Stomach smooth muscle (tissue), 2 donors: ENCODE results near the gene CNNM2.
A peak's percentile ranks its signal among the peaks of the same experiment; 100 is the strongest.
"Not testable (repeated sequence)": the region's sequence is repeated elsewhere in the genome, so short reads cannot be mapped to it uniquely, and the experiment has no call there.

Source experiments
- H3K27ac ChIP-seq: one replicate; pipeline ENCODE4 v1.7.0; 2013; ENCODE audit warnings: mild to moderate bottlenecking, low read length, inconsistent platforms
- H3K27me3 ChIP-seq, 2 donors: one replicate each; pipeline ENCODE4 v1.7.0; 2013; ENCODE audit warnings: low read length in 2 of 2; ENCODE audit not compliant: insufficient read depth in 2 of 2, control insufficient read depth in 1 of 2
- H3K36me3 ChIP-seq, 2 donors: one replicate each; pipeline ENCODE4 v1.7.0; 2013; ENCODE audit warnings: low read length in 2 of 2; ENCODE audit not compliant: control insufficient read depth in 2 of 2, insufficient read depth in 2 of 2
- H3K4me1 ChIP-seq: one replicate; pipeline ENCODE4 v1.7.0; 2013; ENCODE audit warnings: low read length; ENCODE audit not compliant: control insufficient read depth, insufficient read depth
- H3K4me3 ChIP-seq, 2 donors: one replicate each; pipeline ENCODE4 v1.7.0; 2013; ENCODE audit warnings: low read length in 2 of 2
- H3K9ac ChIP-seq, 2 donors: one replicate each; pipeline ENCODE4 v1.7.0; 2013; ENCODE audit warnings: low read length in 2 of 2, mild to moderate bottlenecking in 1 of 2
- H3K9me3 ChIP-seq, 2 donors: one replicate each; pipeline ENCODE4 v1.7.0; 2013; ENCODE audit warnings: low read length in 2 of 2; ENCODE audit not compliant: control insufficient read depth in 2 of 2
- donor health status: healthy.
- donor health status: Pancreatic carcinoma.

The CNNM2 gene

DNA sequence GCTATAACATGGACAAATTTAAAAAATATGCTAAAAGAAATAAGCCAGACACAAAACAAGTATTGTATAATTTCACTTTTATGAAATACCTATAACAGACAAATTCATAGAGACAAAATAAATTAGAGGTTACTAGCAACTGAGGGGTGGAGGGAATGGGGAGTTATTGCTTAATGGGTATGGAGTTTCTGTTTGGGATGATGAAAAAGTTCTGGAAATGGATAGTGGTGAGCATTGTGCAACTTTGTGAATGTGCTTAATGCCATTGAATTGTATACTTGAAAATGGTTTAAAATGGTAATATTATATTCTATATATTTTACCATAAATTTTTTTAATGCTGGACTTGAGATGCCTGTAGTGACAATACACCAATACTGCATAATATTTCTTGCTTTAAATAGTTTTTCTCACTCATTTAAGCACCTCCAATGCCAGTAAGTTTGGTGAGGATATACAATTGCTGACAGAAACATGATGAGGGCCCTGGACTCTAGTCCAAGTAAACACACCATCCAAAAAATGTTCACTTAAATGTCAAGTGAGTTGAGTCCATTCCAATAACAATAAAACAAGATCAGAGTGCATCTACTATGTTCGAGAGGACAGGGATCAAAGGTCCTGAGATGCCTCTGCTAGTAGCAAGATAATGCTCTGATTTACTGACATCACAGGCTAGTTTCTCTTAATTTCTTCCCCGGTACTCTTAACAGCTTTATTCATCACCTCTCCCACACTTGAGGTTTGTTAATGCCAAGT lies 203.1 kb downstream of the CNNM2 start:
- H3K27ac ChIP-seq, result no peak overlapping the region
- no peaks in the 10 kb centered on the region for H3K27me3 ChIP-seq
- peaks cover 7% of the 10 kb centered on the region for H3K4me1 ChIP-seq
- peak overlapping the region in 1 of 2 donors; percentile 22 for H3K4me3 ChIP-seq
- H3K36me3 ChIP-seq, result no peaks in the 10 kb centered on the region
- H3K9me3 ChIP-seq, result no peaks in the 10 kb centered on the region
- H3K9ac ChIP-seq, result no peak overlapping the region

GRCh38 chr10:103123282-103124024 lies 205.4 kb downstream of the CNNM2 start:
- Histone ChIP-seq H3K9ac (no peak overlapping the region), H3K4me3 (no peak overlapping the region), H3K27ac (no peak overlapping the region), H3K27me3 (no peaks in the 10 kb centered on the region), H3K36me3 (no peaks in the 10 kb centered on the region), H3K4me1 (peaks cover 7% of the 10 kb centered on the region), H3K9me3 (no peaks in the 10 kb centered on the region)

DNA sequence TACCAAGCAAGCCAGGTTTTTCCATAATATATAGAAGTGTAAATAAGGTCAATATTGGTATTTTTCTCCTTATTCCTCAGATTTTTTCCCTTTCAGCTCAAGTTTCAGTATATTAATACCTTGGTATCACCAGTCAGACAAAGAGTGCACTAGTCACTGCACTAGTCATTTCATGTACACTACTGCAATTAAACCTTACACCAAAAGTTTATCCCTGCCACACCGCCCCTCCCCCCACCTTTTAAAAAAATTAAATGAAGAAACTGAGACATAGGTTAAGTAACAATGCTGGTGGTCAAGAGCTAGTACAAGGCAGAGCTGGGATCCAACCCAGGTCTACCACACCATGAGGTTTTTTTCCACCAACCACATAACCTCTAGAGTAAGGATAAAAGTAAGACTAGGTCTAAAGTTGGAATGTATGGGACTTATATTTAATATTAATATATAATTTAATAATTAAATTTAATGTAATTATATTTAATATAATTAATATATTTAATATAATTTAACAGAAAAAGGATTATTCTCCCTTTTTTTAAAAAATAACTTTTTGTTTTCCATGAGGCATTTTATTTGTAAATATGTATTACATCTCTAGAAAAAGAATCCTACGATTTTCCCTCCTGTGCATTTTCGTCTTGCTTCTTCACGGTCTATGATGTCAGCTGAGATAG lies 206.5 kb downstream of the CNNM2 start:
- H3K4me1 ChIP-seq, result peaks cover 7% of the 10 kb centered on the region
- H3K4me3 ChIP-seq, result no peak overlapping the region
- no peaks in the 10 kb centered on the region for H3K27me3 ChIP-seq
- no peak overlapping the region for H3K27ac ChIP-seq
- H3K9ac ChIP-seq, result no peak overlapping the region
- no peaks in the 10 kb centered on the region for H3K36me3 ChIP-seq
- H3K9me3 ChIP-seq, result no peaks in the 10 kb centered on the region

DNA sequence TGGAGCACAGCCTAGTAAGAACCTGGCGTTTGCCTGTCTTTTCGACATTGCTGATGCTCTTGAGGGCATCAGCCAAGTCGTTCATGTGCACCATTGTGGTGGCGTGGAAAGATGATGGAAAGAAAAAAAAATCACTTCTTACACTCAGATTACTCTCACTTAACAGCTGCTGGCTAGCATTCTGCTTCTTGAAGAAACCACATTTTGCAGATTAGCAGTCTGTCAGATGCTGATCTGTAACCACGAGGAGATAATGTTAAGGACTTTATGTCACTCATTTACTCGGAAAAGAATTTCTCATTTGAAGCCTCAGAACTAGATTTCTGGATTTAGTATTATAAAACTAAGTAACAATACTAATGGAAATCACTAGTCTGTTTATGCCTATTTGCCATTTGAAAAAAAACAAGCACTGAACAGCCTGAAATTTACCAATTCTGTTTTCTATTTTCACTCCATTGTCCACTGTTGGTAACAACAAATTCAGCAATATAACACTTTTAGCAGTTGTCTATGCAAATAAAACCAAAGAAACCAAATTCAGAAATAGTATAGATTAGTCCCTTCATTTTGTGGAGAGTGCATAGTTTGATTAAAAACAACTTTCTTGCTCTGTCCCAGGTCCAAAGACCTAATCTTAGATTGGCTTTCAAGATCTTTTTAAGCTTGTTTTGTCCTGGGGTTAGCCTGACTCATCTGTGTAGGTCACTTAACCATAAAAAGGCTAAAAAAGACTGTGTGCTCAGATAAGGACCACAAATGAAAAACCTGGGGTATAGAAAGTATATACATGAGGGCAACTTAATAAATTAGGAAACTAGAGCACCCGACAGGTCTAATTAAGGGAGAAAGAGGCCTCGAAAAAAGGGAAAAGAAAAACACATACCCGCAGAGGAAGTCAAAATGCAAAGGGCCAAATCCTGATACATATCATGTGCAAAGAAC lies 207.5 kb downstream of the CNNM2 start:
- Histone ChIP-seq H3K4me3 (no peak overlapping the region), H3K27ac (no peak overlapping the region), H3K9me3 (no peaks in the 10 kb centered on the region), H3K36me3 (no peaks in the 10 kb centered on the region), H3K4me1 (peaks cover 7% of the 10 kb centered on the region), H3K27me3 (no peaks in the 10 kb centered on the region), H3K9ac (no peak overlapping the region)

- H3K4me3 ChIP-seq, result no peak overlapping the region
- H3K27me3 ChIP-seq, result no peaks in the 10 kb centered on the region
- no peak overlapping the region for H3K9ac ChIP-seq
- H3K4me1 ChIP-seq, result no peaks in the 10 kb centered on the region
- no peak overlapping the region for H3K27ac ChIP-seq
- no peaks in the 10 kb centered on the region for H3K9me3 ChIP-seq
- no peaks in the 10 kb centered on the region for H3K36me3 ChIP-seq
Measured at GRCh38 chr10:103127241-103127640, 209.1 kb downstream of the CNNM2 start.

DNA sequence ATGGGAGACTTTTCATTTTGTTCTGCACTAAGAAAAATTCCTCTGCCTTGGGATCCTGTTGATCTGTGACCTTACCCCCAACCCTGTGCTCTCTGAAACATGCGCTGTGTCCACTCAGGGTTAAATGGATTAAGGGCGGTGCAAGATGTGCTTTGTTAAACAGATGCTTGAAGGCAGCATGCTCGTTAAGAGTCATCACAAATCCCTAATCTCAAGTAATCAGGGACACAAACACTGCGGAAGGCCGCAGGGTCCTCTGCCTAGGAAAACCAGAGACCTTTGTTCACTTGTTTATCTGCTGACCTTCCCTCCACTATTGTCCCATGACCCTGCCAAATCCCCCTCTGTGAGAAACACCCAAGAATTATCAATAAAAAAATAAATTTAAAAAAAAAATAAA lies 212.1 kb downstream of the CNNM2 start:
- H3K27me3 ChIP-seq, H3K36me3 ChIP-seq, H3K9me3 ChIP-seq, H3K27ac ChIP-seq, H3K4me3 ChIP-seq, H3K9ac ChIP-seq, H3K4me1 ChIP-seq: not testable (repeated sequence)

DNA sequence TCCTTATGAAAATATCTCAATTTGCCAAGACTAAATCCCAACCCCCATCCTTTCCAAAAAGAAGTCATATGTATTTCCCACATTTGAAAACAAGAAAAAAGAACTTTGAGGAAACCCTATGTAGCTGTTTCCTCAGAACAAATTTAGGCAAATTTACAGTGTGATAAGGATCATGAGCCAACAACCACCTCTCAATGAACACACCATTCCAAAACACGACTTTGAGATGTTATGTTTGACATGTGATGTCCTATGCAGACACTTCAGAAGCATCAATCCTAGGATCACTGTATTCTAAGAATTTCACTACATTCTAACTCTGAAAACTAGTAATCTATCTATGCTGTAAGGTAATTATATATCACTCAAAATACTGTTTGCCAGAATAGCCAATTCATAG lies 212.8 kb downstream of the CNNM2 start:
- H3K36me3 ChIP-seq, result peaks cover 0 to 2% of the 10 kb centered on the region in 2 donors
- no peaks in the 10 kb centered on the region for H3K9me3 ChIP-seq
- H3K27me3 ChIP-seq, result no peaks in the 10 kb centered on the region
- no peaks in the 10 kb centered on the region for H3K4me1 ChIP-seq
- H3K27ac ChIP-seq, result no peak overlapping the region
- no peak overlapping the region for H3K9ac ChIP-seq
- no peak overlapping the region for H3K4me3 ChIP-seq

DNA sequence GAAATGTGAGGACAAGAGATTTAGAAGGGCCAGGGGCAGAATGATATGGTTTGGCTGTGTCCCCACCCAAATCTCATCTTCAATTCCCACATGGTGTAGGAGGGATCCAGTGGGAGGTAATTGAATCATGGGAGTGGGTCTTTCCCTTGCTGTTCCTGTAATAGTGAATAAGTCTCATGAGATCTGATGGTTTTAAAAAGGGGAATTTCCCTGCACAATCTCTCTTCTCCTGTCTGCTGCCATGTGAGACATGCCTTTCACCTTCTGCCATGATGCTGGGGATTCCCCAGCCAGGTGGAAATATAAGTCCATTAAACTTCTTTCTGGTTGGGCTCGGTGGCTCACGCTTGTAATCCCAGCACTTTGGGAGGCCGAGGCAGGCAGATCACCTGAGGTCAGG lies 217.1 kb downstream of the CNNM2 start:
- H3K27ac ChIP-seq, H3K36me3 ChIP-seq, H3K27me3 ChIP-seq, H3K9me3 ChIP-seq, H3K4me3 ChIP-seq, H3K4me1 ChIP-seq, H3K9ac ChIP-seq: not testable (repeated sequence)

DNA sequence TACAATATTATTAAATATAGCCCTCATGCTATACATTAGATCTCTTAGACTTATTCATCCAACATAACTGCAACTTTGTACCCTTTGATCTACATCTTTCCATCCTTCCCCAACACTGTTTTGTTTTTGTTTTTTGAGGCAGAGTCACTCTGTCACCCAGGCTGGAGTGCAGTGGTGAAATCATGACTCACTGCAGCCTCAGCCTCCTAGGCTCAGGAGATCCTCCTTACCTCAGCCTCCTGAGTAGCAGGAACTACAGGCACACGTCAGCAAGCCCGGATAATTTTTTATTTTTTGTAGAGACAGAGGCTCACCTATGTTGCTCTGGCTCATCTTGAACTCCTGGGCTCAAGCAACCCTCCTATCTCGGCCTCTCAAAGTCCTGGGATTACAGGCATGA lies 221.7 kb downstream of the CNNM2 start:
- H3K4me1 ChIP-seq, result no peaks in the 10 kb centered on the region
- no peak overlapping the region for H3K4me3 ChIP-seq
- H3K27me3 ChIP-seq, result no peaks in the 10 kb centered on the region
- H3K36me3 ChIP-seq, result peaks cover 6 to 8% of the 10 kb centered on the region in 2 donors
- no peaks in the 10 kb centered on the region for H3K9me3 ChIP-seq
- no peak overlapping the region for H3K9ac ChIP-seq
- H3K27ac ChIP-seq, result no peak overlapping the region
